Measurements from ENCODE around the gene ASB1.

DNA sequence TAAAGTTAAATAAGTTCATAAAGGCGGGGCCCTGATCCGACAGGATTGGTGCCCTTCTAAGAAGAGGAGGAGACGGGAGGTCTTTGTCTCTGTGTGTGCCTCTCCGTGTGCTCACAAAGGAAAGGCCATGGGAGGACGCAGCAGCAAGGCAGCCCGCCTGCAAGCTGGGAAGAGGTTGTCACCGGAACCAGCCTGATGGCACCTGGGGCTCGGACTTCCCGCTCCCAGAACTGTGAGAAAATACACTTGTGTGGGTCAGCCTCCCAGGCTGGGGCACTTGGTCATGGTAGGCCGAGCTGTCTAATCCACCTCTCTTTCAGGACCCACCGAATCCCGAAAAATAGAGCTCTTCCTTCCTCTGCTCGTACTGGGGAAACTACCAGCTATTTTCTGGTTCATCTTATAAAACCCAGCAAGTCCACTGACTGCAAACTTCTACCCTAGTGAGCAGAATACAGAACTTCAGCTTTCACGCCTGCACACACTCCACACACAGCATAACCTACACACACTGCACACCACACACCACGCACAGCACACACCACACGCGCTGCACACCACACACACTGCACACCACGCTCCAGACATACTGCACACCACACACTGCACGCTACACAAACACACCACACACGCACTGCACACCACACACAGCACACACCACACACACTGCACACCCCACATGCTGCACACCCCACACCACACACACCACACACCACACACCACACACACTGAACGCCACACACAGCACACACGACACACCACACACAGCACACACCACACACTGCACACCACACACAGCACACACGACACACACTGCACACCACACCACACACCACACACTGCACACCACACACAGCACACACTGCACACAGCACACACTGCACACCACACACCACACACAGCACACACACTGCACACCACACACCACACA lies 58.1 kb downstream of the ASB1 start:
- TF ChIP-seq, protein P1, sequence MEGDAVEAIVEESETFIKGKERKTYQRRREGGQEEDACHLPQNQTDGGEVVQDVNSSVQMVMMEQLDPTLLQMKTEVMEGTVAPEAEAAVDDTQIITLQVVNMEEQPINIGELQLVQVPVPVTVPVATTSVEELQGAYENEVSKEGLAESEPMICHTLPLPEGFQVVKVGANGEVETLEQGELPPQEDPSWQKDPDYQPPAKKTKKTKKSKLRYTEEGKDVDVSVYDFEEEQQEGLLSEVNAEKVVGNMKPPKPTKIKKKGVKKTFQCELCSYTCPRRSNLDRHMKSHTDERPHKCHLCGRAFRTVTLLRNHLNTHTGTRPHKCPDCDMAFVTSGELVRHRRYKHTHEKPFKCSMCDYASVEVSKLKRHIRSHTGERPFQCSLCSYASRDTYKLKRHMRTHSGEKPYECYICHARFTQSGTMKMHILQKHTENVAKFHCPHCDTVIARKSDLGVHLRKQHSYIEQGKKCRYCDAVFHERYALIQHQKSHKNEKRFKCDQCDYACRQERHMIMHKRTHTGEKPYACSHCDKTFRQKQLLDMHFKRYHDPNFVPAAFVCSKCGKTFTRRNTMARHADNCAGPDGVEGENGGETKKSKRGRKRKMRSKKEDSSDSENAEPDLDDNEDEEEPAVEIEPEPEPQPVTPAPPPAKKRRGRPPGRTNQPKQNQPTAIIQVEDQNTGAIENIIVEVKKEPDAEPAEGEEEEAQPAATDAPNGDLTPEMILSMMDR (optimal IDR thresholded peaks at IDR 0.05 in 1 of 3, IDR thresholded peaks at IDR 0.05 in 1 of 3, conservative IDR thresholded peaks at IDR 0.05 in 1 of 3; ENCODE audit: extremely low read depth in 1 of 3, insufficient read depth in 2 of 3, low read length in 3 of 3): no peak
- no peak for TF ChIP-seq EZH2 (IDR thresholded peaks at IDR 0.05; ENCODE audit: low read length)

Data from keratinocyte (primary cell).